Stimulated activated CD4-positive, alpha-beta T cell treated with anti-CD3 and anti-CD28 coated beads, Interleukin-12 subunit alpha, Interleukin-12 subunit beta, amount 100 ng/mL, for 48 hours (primary cell): ENCODE measurements around the gene BCL2.
"Not testable (repeated sequence)": the region's sequence is repeated elsewhere in the genome, so short reads cannot be mapped to it uniquely, and the experiment has no call there.

ENCODE experiments used
- DNase-seq, 3 donors: peaks; one replicate each; pipeline ENCODE4 v3.0.0-alpha.2; 2020; ENCODE audit warnings: low read depth in 2 of 3, low spot score in 1 of 3

Gene BCL2

GRCh38 chr18:63236921-63237846 lies 82.4 kb downstream of the BCL2 start:
- no peak for DNase-seq

- no peak for DNase-seq
Observed at GRCh38 chr18:63236406-63236805, 83.2 kb downstream of the BCL2 start.

- DNase-seq, result not testable (repeated sequence)
Observed at GRCh38 chr18:63235920-63236319, 83.6 kb downstream of the BCL2 start.

- DNase-seq, result no peak
Observed at GRCh38 chr18:63234841-63235240, 84.7 kb downstream of the BCL2 start.

- DNase-seq, result no peak
Observed at GRCh38 chr18:63234432-63234831, 85.1 kb downstream of the BCL2 start.

GRCh38 chr18:63233334-63233733 lies 86.2 kb downstream of the BCL2 start:
- DNase-seq, result no peak

GRCh38 chr18:63232826-63233225 lies 86.7 kb downstream of the BCL2 start:
- DNase-seq, result no peak

GRCh38 chr18:63229971-63230370 lies 89.6 kb downstream of the BCL2 start:
- DNase-seq, result no peak

GRCh38 chr18:63225434-63225833 lies 94.1 kb downstream of the BCL2 start:
- no peak for DNase-seq

- peak in 2 of 3 donors; percentile 44 to 48 for DNase-seq
Observed at GRCh38 chr18:63224630-63225029, 94.9 kb downstream of the BCL2 start.

GRCh38 chr18:63223837-63224236 lies 95.7 kb downstream of the BCL2 start:
- no peak for DNase-seq

GRCh38 chr18:63220903-63221302 lies 98.7 kb downstream of the BCL2 start:
- no peak for DNase-seq

GRCh38 chr18:63218472-63218871 lies 101.1 kb downstream of the BCL2 start:
- no peak for DNase-seq

- no peak for DNase-seq
Observed at GRCh38 chr18:63216516-63217311, 102.9 kb downstream of the BCL2 start.

- DNase-seq, result no peak
Observed at GRCh38 chr18:63213936-63214671, 105.5 kb downstream of the BCL2 start.

- DNase-seq, result no peak
Observed at GRCh38 chr18:63213331-63213900, 106.2 kb downstream of the BCL2 start.

GRCh38 chr18:63210521-63210920 lies 109.0 kb downstream of the BCL2 start:
- no peak for DNase-seq

- no peak for DNase-seq
Observed at GRCh38 chr18:63208676-63209075, 110.9 kb downstream of the BCL2 start.

- no peak for DNase-seq
Observed at GRCh38 chr18:63207835-63208234, 111.7 kb downstream of the BCL2 start.

- no peak for DNase-seq
Observed at GRCh38 chr18:63207143-63207790, 112.3 kb downstream of the BCL2 start.
